ENCODE data around the gene CASZ1.

DNA sequence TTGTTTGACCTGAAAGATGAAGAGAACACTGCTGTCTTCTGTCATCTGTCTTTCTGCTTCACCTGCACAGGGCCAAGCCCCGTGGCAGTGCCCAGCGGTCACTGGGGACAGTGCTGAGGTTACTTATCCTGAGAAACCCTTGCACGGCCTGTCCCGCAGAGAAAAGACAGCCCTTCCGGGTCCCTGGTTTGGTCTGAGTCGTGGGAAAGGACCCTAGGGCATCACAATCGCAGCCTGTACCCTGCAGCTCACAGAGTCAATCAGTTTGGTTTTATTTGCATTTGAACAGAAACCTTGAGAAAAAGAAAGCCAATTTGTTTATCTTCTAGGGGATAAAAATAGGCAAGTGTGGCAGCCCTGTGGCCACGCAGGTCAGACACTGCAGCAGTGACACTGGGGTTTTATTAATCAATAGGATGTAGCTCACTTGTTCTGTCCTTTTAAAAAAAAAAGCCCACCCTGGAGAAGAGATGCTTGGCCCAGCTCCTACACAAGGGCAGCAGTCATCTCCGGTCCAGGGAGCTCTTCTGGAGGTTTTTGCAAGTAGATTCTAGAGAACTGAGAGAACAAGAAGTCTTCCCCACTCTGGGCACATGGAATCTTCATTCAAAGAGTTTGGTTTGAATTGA lies 201.7 kb downstream of the CASZ1 start:
- TF ChIP-seq, protein P1, sequence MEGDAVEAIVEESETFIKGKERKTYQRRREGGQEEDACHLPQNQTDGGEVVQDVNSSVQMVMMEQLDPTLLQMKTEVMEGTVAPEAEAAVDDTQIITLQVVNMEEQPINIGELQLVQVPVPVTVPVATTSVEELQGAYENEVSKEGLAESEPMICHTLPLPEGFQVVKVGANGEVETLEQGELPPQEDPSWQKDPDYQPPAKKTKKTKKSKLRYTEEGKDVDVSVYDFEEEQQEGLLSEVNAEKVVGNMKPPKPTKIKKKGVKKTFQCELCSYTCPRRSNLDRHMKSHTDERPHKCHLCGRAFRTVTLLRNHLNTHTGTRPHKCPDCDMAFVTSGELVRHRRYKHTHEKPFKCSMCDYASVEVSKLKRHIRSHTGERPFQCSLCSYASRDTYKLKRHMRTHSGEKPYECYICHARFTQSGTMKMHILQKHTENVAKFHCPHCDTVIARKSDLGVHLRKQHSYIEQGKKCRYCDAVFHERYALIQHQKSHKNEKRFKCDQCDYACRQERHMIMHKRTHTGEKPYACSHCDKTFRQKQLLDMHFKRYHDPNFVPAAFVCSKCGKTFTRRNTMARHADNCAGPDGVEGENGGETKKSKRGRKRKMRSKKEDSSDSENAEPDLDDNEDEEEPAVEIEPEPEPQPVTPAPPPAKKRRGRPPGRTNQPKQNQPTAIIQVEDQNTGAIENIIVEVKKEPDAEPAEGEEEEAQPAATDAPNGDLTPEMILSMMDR (IDR thresholded peaks at IDR 0.05) = no peak
- no peak for TF ChIP-seq POLR2A (IDR thresholded peaks at IDR 0.05)

Measured in stomach (tissue), 4 donors.